IPS DF 4.7 (cell line): ENCODE results near the gene TMEM231.
"Not testable (repeated sequence)": the region's sequence is repeated elsewhere in the genome, so short reads cannot be mapped to it uniquely, and the experiment has no call there.

Experiments used
- DNase-seq: peaks from one replicate; pipeline ENCODE4 v3.0.0-alpha.2; 2013; ENCODE audit warnings: low spot score; ENCODE audit errors: extremely low read depth

Gene TMEM231

DNA sequence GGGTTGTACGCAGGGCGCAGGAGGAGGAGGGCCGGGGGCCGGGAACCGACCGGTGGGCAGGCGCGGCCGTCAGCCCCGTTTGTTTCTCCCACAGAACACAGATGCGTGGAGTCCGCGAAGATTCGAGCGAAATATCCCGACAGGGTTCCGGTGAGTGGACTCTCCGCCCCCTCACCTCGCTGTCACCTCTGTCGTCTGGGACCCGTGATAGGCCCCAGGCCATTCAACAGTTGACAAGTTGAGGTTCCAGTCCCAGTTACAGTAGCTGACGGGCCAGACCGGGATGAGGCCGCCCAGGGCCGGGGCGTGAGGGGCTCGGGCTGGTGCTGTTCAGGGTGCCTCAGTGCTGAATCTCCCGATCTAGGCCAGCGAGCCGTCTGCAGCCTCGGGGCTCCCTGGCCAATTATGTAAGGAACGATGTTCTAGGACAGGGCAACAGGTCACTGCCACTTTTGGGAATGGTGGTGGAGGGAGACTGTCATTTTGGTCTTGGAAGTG, 10.8 kb upstream of the TMEM231 start:
- no peak for DNase-seq

DNA sequence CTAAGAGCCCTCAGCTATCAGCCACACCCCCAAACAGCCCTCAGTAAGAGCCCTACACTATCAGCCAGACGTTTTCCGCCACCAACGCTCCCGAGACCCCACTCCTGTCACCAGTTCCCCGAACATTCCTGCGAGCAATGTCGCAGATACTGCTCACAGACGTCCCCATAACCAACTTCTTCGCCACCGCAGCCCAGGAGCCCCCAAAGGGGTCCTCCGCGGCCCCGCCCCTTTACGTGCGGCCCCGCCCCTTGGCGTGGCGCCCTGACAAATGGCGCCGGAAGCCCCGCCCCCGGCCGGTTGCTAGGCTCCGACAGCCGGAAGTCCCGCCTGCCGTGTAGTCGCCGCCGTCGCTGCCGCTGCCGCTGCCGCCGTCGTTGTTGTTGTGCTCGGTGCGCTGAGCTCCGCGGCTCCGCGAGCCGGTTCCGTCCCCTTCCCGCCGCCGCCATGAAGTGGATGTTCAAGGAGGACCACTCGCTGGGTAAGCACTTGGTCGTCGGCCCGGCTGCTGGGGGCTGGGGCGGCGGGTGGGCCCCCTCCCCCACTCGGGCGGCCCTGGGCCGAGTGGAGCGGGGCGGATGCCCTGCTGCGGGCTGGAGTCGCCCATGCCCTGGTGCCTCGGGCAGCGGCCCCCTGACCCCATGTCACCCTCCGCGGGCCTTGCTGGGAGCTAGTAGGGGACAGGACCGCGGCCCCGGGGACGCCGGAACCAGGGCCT, 10.1 kb upstream of the TMEM231 start, which contains the start of gene GABARAPL2:
TSS of gene GABARAPL2 (plus strand) at position 340 of the 718 bp plus-strand sequence. CDS start at position 448, 108 bp downstream.
- DNase-seq: no peak

- no peak for DNase-seq
These were observed 9.6 kb upstream of the TMEM231 start for GRCh38 chr16:75565640-75566039.

DNA sequence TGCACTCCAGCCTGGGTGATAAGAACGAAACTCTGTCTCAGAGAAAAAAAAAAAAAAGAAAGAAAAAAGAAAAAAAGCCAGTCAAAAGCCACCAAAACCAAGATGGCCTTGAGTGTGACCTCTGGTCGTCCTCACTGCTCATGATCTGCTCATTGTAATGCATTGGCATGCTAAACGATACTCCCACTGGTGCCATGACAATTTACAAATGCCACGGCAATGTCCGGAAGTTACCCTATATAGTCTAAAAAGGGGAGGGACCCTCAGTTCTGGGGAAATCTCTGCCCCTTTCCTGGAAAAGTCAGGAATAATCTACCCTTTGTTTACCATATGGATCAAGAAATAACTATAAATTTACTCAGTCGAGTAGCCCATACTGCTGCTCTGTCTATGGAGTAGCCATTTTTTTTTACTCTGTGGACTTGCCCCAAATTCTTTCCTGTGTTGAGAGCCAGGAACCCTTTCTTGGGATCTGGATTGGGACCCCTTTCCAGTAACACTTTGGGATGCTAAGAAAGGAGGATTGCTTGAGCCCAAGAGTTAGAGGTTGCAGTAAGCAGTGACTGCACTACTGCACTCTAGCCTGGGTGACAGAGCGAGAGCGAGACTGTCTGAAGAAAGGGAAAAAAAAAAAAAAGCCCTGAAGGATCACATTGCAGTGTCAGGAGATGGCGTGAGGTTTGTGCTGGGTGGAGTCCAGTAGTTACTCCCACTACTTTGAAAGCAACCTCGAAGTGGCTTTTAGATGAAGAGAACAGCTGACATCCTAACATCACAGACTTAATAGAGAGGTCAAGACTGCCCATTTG, 3.7 kb upstream of the TMEM231 start:
- no peak for DNase-seq

- no peak for DNase-seq
These were observed 2.9 kb upstream of the TMEM231 start for GRCh38 chr16:75558846-75559401.

DNA sequence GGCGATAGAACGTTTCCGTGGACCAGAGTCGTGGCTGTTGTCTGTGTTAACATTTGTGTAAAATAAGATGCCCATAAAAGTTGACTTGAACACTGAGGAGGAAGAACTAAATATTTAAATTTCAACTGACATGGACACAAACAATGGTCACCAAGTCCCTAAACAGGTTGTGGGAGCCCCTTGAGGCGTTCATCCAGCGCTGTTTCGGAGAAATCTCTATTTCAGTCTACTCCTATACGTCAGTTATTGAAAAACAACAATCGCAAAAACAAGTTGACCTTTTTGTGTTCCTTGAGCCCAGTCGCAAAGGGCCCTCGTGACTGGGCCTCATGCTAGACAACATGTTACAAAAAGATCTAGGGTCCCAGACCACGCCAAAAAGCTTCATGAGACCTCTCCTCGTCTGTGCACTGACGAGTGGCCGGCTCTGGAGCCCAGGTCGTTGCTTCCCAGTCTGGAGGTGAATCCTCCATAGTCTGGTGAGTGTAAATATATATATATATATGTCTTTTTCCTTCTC, 439 bp upstream of the TMEM231 start:
- DNase-seq: no peak

DNA sequence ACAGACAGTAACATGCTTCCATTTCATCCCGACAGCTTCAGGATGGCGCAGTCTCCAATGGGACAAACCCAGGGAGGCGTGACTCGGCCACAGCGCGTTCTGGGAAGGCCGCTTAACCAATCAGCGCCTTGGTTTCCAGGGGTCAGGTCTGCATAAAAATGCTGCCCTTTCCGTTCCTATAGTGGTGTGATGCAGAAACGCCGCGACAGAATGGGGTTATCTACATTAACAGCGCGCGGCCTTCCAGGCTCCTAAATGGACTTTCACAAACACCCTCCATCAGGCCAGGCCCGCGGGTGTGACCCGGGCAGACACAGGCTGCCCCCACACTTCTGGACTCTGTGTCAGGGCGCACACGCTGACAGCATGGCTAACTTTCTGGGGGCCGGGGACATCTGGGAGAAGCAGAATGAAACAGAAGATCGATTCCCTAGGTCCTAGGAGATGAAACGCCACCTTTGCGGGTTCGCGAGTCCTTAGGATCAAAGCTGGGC, 792 bp downstream of the TMEM231 start:
- no peak for DNase-seq

- no peak for DNase-seq
These were observed 3.1 kb downstream of the TMEM231 start for GRCh38 chr16:75552951-75553350.

- DNase-seq: no peak
These were observed 5.8 kb downstream of the TMEM231 start for GRCh38 chr16:75550211-75550662.

DNA sequence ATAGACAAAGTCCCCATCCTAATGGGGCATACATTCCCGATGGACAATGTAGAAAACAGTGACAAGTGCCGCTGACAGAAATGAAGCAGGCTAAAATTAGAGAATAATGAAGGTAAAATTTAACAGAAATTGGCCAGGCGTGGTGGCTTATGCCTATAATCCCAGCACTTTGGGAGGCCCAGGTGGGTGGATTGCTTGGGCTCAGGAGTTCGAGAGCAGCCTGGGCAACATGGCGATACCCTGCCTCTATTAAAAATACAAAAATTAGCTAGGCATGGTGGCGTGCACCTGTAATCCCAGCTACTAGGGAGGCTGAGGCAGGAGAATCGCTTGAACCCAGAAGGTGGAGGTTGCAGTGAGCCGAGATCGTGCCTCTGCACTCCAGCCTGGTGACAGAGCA, 7.6 kb downstream of the TMEM231 start:
- DNase-seq: not testable (repeated sequence)

GRCh38 chr16:75546293-75546692, 9.8 kb downstream of the TMEM231 start:
- DNase-seq: no peak

- not testable (repeated sequence) for DNase-seq
These were observed 10.2 kb downstream of the TMEM231 start for GRCh38 chr16:75545879-75546278.

GRCh38 chr16:75542462-75542861, 13.6 kb downstream of the TMEM231 start:
- DNase-seq: not testable (repeated sequence)

DNA sequence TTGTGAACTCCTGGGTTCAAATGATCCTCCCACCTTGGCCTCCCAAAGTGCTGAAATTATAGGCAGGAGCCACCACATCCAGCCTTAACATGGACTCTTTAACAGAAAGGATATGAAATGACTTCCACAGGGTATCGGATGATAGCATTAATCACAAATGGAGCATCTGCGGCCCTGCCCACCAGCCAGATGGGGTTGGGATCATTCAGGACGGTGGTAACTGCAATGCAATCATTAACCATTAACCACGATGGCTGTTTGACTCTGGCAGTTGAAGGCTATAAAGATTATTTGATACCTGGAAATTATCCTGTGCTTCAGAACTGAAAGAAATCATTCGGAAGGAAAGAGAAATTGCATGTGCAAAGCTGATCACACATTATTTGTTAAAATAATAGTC, 14.8 kb downstream of the TMEM231 start:
- DNase-seq: no peak

- not testable (repeated sequence) for DNase-seq
These were observed 17.0 kb downstream of the TMEM231 start for GRCh38 chr16:75538882-75539565.

GRCh38 chr16:75537776-75538175, 18.3 kb downstream of the TMEM231 start:
- no peak for DNase-seq

GRCh38 chr16:75535901-75536300, 20.2 kb downstream of the TMEM231 start, which contains the start of gene CHST5:
Gene CHST5, minus strand, starts transcription at chr16:75536108. Its CDS starts 5,724 bp downstream, at chr16:75530384.
- DNase-seq: no peak

- DNase-seq: no peak
These were observed 20.7 kb downstream of the TMEM231 start for GRCh38 chr16:75535211-75535843.

GRCh38 chr16:75534560-75535205, 21.4 kb downstream of the TMEM231 start:
- no peak for DNase-seq

DNA sequence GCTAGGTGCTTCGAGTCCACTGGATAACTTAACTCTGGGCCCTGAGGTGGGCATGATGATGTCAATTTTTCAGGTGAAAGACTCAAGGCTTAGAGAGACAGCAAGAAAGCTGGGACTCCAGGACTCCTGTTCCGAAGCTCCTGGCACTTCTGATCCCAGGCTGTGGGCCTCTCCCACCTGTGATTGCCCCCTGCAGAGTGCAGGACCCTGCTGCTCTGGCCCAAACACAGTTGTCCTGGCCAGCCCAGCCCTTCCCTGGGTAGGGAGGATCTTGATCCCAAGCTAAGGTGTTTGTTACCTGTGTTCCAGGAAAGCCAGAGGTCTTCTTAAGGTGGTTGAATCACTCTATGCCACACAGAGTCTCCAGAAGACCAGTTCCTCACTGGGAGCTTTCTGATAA, 23.3 kb downstream of the TMEM231 start:
- DNase-seq: no peak
